Measurements from ENCODE around the gene TTBK2. TPM values are rescaled to one million over a fixed set of nuclear protein-coding genes. Genes with fewer than 3 reads are reported as not detected.
A peak's percentile ranks its signal among the peaks of the same experiment; 100 is the strongest.

TTBK2 gene
- total RNA-seq, 4 donors from 2014 or later: 8.8 to 20.3 (median 16.2) TPM

- no peak overlapping the region for H3K27ac ChIP-seq
- in situ Hi-C loops (cut with MboI; ENCODE audit: low sequenced_read_pairs in 4 of 4): no loop called here
- intact Hi-C loops (cut with DNase I; ENCODE audit: low total_unique reads): loop anchor here (2.0 kb wide), 1 partner anchor 185 kb away; the partner anchor contains the start of gene TTBK2
Observed at GRCh38 chr15:42735382-42736165, 185.0 kb downstream of the TTBK2 start.

GRCh38 chr15:42734076-42734672, 186.4 kb downstream of the TTBK2 start:
- no peak for DNase-seq
- H3K36me3 ChIP-seq: peaks cover 0 to 62% of the 10 kb centered on the region in 2 donors
- no peak for ATAC-seq
- no peaks in the 10 kb centered on the region for H3K9me3 ChIP-seq
- in situ Hi-C loops (cut with MboI; ENCODE audit: low sequenced_read_pairs in 4 of 4): no loop called here
- TF ChIP-seq POLR2A (IDR thresholded peaks at IDR 0.05): no peak
- no peak for TF ChIP-seq CTCF (IDR thresholded peaks at IDR 0.05 in 4 of 5, conservative IDR thresholded peaks at IDR 0.05 in 1 of 5)
- peaks cover 11 to 15% of the 10 kb centered on the region in 2 donors for H3K4me1 ChIP-seq
- no peaks in the 10 kb centered on the region for H3K27me3 ChIP-seq
- no peak overlapping the region for H3K4me3 ChIP-seq
- no peak overlapping the region for H3K27ac ChIP-seq
- intact Hi-C loops (cut with DNase I; ENCODE audit: low total_unique reads): no loop called here

More at GRCh38 chr15:42735382-42736165, 185.0 kb downstream of the TTBK2 start:
- H3K36me3 ChIP-seq: peaks cover 0 to 48% of the 10 kb centered on the region in 2 donors
- H3K4me3 ChIP-seq: peak overlapping the region; percentile 61 to 90 (median 72)
- ATAC-seq (no peak), DNase-seq (no peak)
- no peaks in the 10 kb centered on the region for H3K27me3 ChIP-seq
- TF ChIP-seq CTCF (IDR thresholded peaks at IDR 0.05 in 4 of 5, conservative IDR thresholded peaks at IDR 0.05 in 1 of 5) (no peak), POLR2A (IDR thresholded peaks at IDR 0.05) (no peak)
- no peaks in the 10 kb centered on the region for H3K9me3 ChIP-seq
- H3K4me1 ChIP-seq: peaks cover 11 to 15% of the 10 kb centered on the region in 2 donors

GRCh38 chr15:42733027-42733426, 187.6 kb downstream of the TTBK2 start:
- no peaks in the 10 kb centered on the region for H3K27me3 ChIP-seq
- no peak overlapping the region for H3K27ac ChIP-seq
- H3K36me3 ChIP-seq: peaks cover 0 to 74% of the 10 kb centered on the region in 2 donors
- peaks cover 11 to 15% of the 10 kb centered on the region in 2 donors for H3K4me1 ChIP-seq
- DNase-seq: no peak
- intact Hi-C loops (cut with DNase I; ENCODE audit: low total_unique reads): no loop called here
- no peak overlapping the region for H3K4me3 ChIP-seq
- no peak for TF ChIP-seq CTCF (IDR thresholded peaks at IDR 0.05 in 4 of 5, conservative IDR thresholded peaks at IDR 0.05 in 1 of 5)
- H3K9me3 ChIP-seq: no peaks in the 10 kb centered on the region
- in situ Hi-C loops (cut with MboI; ENCODE audit: low sequenced_read_pairs in 4 of 4): no loop called here
- ATAC-seq: no peak

- intact Hi-C loops (cut with DNase I; ENCODE audit: low total_unique reads): no loop called here
- ATAC-seq: no peak
- TF ChIP-seq POLR2A (IDR thresholded peaks at IDR 0.05) (no peak), CTCF (IDR thresholded peaks at IDR 0.05 in 4 of 5, conservative IDR thresholded peaks at IDR 0.05 in 1 of 5) (no peak)
Observed at GRCh38 chr15:42732095-42732827, 188.3 kb downstream of the TTBK2 start.

More at GRCh38 chr15:42732095-42732827, 188.3 kb downstream of the TTBK2 start:
- in situ Hi-C loops (cut with MboI; ENCODE audit: low sequenced_read_pairs in 4 of 4): no loop called here
- no peaks in the 10 kb centered on the region for H3K27me3 ChIP-seq
- no peaks in the 10 kb centered on the region for H3K9me3 ChIP-seq
- no peak overlapping the region for H3K27ac ChIP-seq
- peaks cover 6 to 11% of the 10 kb centered on the region in 2 donors for H3K4me1 ChIP-seq
- DNase-seq: no peak
- H3K36me3 ChIP-seq: peaks cover 0 to 81% of the 10 kb centered on the region in 2 donors
- no peak overlapping the region for H3K4me3 ChIP-seq

All from gastrocnemius medialis (tissue), 4 donors.